Hepatocyte (in vitro differentiated cells): ENCODE measurements around the gene SLC43A1. TPM values are rescaled to one million over a fixed set of nuclear protein-coding genes. Genes with fewer than 3 reads are reported as not detected.

ENCODE experiments used
- DNase-seq: peaks from one replicate; pipeline ENCODE4 v3.0.0-alpha.2; 2016; ENCODE audit warnings: low spot score
- H2AFZ ChIP-seq: fragments of 200-600 bp; sonication (generic); 2 replicates; pipeline ENCODE4 v1.6.0; 2016; ENCODE audit warnings: antibody characterized with exemption, mild to moderate bottlenecking
- H3K27ac ChIP-seq: fragments of 200-600 bp; sonication (generic); 2 replicates; pipeline ENCODE4 v1.5.1; 2016; ENCODE audit warnings: mild to moderate bottlenecking
- H3K27me3 ChIP-seq: fragments of 200-600 bp; sonication (generic); 2 replicates; pipeline ENCODE4 v1.6.1; 2016
- H3K36me3 ChIP-seq: fragments of 200-600 bp; sonication (generic); replicated peaks from 2 replicates; pipeline ENCODE4 v1.5.1; 2016; ENCODE audit warnings: low read depth; ENCODE audit not compliant: insufficient read depth
- H3K4me1 ChIP-seq: fragments of 200-600 bp; sonication (generic); 2 replicates; pipeline ENCODE4 v1.5.1; 2016; ENCODE audit warnings: mild to moderate bottlenecking, moderate library complexity; ENCODE audit not compliant: insufficient read depth
- H3K4me2 ChIP-seq: fragments of 200-600 bp; sonication (generic); 2 replicates; pipeline ENCODE4 v1.6.0; 2016
- H3K4me3 ChIP-seq: fragments of 200-600 bp; sonication (generic); 2 replicates; pipeline ENCODE4 v1.5.1; 2016; ENCODE audit warnings: mild to moderate bottlenecking
- H3K79me2 ChIP-seq: fragments of 200-600 bp; sonication (generic); 2 replicates; pipeline ENCODE4 v1.6.0; 2017; ENCODE audit warnings: mild to moderate bottlenecking
- H3K9me2 ChIP-seq: fragments of 200-600 bp; sonication (generic); replicated peaks from 2 replicates; pipeline ENCODE4 v1.6.0; 2017; ENCODE audit warnings: mild to moderate bottlenecking; ENCODE audit not compliant: insufficient read depth
- H3K9me3 ChIP-seq: fragments of 200-600 bp; sonication (generic); 2 replicates; pipeline ENCODE4 v1.5.1; 2016; ENCODE audit warnings: low read depth, mild to moderate bottlenecking
- H4K20me1 ChIP-seq: fragments of 200-600 bp; sonication (generic); 2 replicates; pipeline ENCODE4 v1.6.0; 2016; ENCODE audit warnings: mild to moderate bottlenecking; ENCODE audit not compliant: insufficient read depth, poor library complexity, severe bottlenecking
- CTCF ChIP-seq: fragments of 200-600 bp; sonication (generic); IDR thresholded peaks from 2 replicates; pipeline ENCODE4 v1.5.1; 2016; ENCODE audit warnings: antibody characterized with exemption, mild to moderate bottlenecking; ENCODE audit not compliant: poor library complexity
- EZH2 ChIP-seq: fragments of 200-600 bp; sonication (generic); IDR thresholded peaks from 2 replicates; pipeline ENCODE4 v1.6.1; 2016; ENCODE audit warnings: antibody characterized with exemption, mild to moderate bottlenecking, borderline replicate concordance
- EZH2phosphoT487 ChIP-seq: fragments of 200-600 bp; sonication (generic); IDR thresholded peaks from one replicate; pipeline ENCODE4 v1.6.1; 2018; ENCODE audit warnings: antibody characterized with exemption, mild to moderate bottlenecking, low read depth, moderate library complexity; ENCODE audit not compliant: unreplicated experiment, severe bottlenecking
- WGBS: methylation state at CpG from one replicate; pipeline ENCODE4 v1.1.6; 2016; ENCODE audit warnings: low lambda C conversion rate; ENCODE audit errors: missing lambda C conversion rate; 5-methylcytosine and 5-hydroxymethylcytosine counted together
- polyA plus RNA-seq: library from polyadenylated mRNA; unstranded; fragments of >200 nt; fragmentation: Nextera tagmentation; extraction: Ambion mirVana; gene quantifications from 2 replicates; pipeline ENCODE4 v1.2.1, GENCODE V29; 2016
- total RNA-seq: library from RNA; depleted of rRNA; stranded (reverse); fragments of >200 nt; gene quantifications from 2 replicates; pipeline ENCODE4 v1.2.3, GENCODE V29; 2014

SLC43A1 gene
- total and polyA plus RNA-seq, 2 experiments from 2014 or later = 39.5 to 40.4 TPM

- no peaks in the 10 kb centered on the region for H3K4me1 ChIP-seq
- TF ChIP-seq EZH2 = no peak
- TF ChIP-seq EZH2phosphoT487 = no peak
- TF ChIP-seq CTCF = no peak
- 51% methylated on average over 4 of the region's 4 CpGs for WGBS
- no peaks in the 10 kb centered on the region for H3K79me2 ChIP-seq
- no peak for DNase-seq
- no peak overlapping the region for H3K4me3 ChIP-seq
- H3K27ac ChIP-seq = no peak overlapping the region
- no peaks in the 10 kb centered on the region for H3K9me2 ChIP-seq
- H3K27me3 ChIP-seq = no peaks in the 10 kb centered on the region
- H4K20me1 ChIP-seq = no peaks in the 10 kb centered on the region
- no peaks in the 10 kb centered on the region for H3K36me3 ChIP-seq
- no peaks in the 10 kb centered on the region for H3K9me3 ChIP-seq
- H3K4me2 ChIP-seq = no peak overlapping the region
- no peak overlapping the region for H2AFZ ChIP-seq
Observed at GRCh38 chr11:57542582-57542981, 27.1 kb upstream of the SLC43A1 start.

GRCh38 chr11:57541169-57541568, 25.7 kb upstream of the SLC43A1 start:
- H3K4me1 ChIP-seq = no peaks in the 10 kb centered on the region
- no peaks in the 10 kb centered on the region for H3K36me3 ChIP-seq
- no peak overlapping the region for H3K27ac ChIP-seq
- WGBS = 93% methylated on average over 5 of the region's 5 CpGs
- H3K79me2 ChIP-seq = no peaks in the 10 kb centered on the region
- DNase-seq = no peak
- H2AFZ ChIP-seq = no peak overlapping the region
- H3K4me2 ChIP-seq = no peak overlapping the region
- no peaks in the 10 kb centered on the region for H4K20me1 ChIP-seq
- H3K4me3 ChIP-seq = no peak overlapping the region
- no peaks in the 10 kb centered on the region for H3K9me3 ChIP-seq
- H3K9me2 ChIP-seq = no peaks in the 10 kb centered on the region
- TF ChIP-seq EZH2 = no peak
- no peak for TF ChIP-seq CTCF
- TF ChIP-seq EZH2phosphoT487 = no peak
- H3K27me3 ChIP-seq = no peaks in the 10 kb centered on the region

- TF ChIP-seq EZH2phosphoT487 = no peak
- no peak for TF ChIP-seq CTCF
- no peak for TF ChIP-seq EZH2
- Histone ChIP-seq H3K4me1 (no peaks in the 10 kb centered on the region), H3K27me3 (no peaks in the 10 kb centered on the region), H3K79me2 (no peaks in the 10 kb centered on the region), H3K4me3 (no peak overlapping the region), H3K9me2 (no peaks in the 10 kb centered on the region), H2AFZ (no peak overlapping the region), H4K20me1 (no peaks in the 10 kb centered on the region), H3K9me3 (no peaks in the 10 kb centered on the region), H3K36me3 (no peaks in the 10 kb centered on the region), H3K27ac (no peak overlapping the region), H3K4me2 (no peak overlapping the region)
- 78% methylated on average over 1 of the region's 1 CpG for WGBS
- no peak for DNase-seq
Observed at GRCh38 chr11:57539342-57539741, 23.8 kb upstream of the SLC43A1 start.
